Neural cell (in vitro differentiated cells): ENCODE results near the gene RAB3D. TPM values are rescaled to one million over a fixed set of nuclear protein-coding genes. Genes with fewer than 3 reads are reported as not detected.
"Not testable (repeated sequence)": the region's sequence is repeated elsewhere in the genome, so short reads cannot be mapped to it uniquely, and the experiment has no call there.

ENCODE experiments used
- H2AFZ ChIP-seq: fragments of 200-600, 300-800 bp; sonication (generic), shearing (Covaris generic); 2 replicates; pipeline ENCODE4 v1.6.0; 2014; ENCODE audit warnings: low read depth, mild to moderate bottlenecking, antibody characterized with exemption, low read length, moderate library complexity
- H3F3A ChIP-seq: fragments of 200-600 bp; shearing (Covaris generic); 2 replicates; pipeline ENCODE4 v1.6.1; 2016; ENCODE audit warnings: mild to moderate bottlenecking, moderate library complexity, mixed read lengths, antibody characterized with exemption, low read length; ENCODE audit not compliant: insufficient read depth, poor library complexity, severe bottlenecking
- H3K27ac ChIP-seq: fragments of 200-600, 300-800 bp; sonication (generic), shearing (Covaris generic); 2 replicates; pipeline ENCODE4 v1.5.1; 2014; ENCODE audit warnings: mild to moderate bottlenecking, low read length, moderate library complexity
- H3K27me3 ChIP-seq: fragments of 300-800, 200-600 bp; sonication (generic), shearing (Covaris generic); 2 replicates; pipeline ENCODE4 v1.6.0; 2014; ENCODE audit warnings: mild to moderate bottlenecking, low read depth, low read length, moderate library complexity; ENCODE audit not compliant: insufficient read depth
- H3K36me3 ChIP-seq: fragments of 300-800, 200-600 bp; sonication (generic), shearing (Covaris generic); 2 replicates; pipeline ENCODE4 v1.5.1; 2014; ENCODE audit warnings: mild to moderate bottlenecking, antibody characterized with exemption, low read length, moderate library complexity; ENCODE audit not compliant: insufficient read depth
- H3K4me2 ChIP-seq: fragments of 300-800, 200-600 bp; sonication (generic), shearing (Covaris generic); 2 replicates; pipeline ENCODE4 v1.6.0; 2014; ENCODE audit warnings: mild to moderate bottlenecking, low read length
- H3K4me3 ChIP-seq: fragments of 300-800, 200-600 bp; sonication (generic), shearing (Covaris generic); 2 replicates; pipeline ENCODE4 v1.5.1; 2014; ENCODE audit warnings: mild to moderate bottlenecking, low read length, moderate library complexity
- H3K79me2 ChIP-seq: fragments of 200-600 bp; shearing (Covaris generic); replicated peaks from 2 replicates; pipeline ENCODE4 v1.6.0; 2014; ENCODE audit warnings: mild to moderate bottlenecking, low read length, moderate library complexity; ENCODE audit not compliant: insufficient read depth
- H3K9ac ChIP-seq: fragments of 300-800, 200-600 bp; sonication (generic), shearing (Covaris generic); 2 replicates; pipeline ENCODE4 v1.6.1; 2016; ENCODE audit warnings: mild to moderate bottlenecking, low read length, mixed read lengths
- H3K9me2 ChIP-seq: fragments of 200-600 bp; shearing (Covaris generic); 2 replicates; pipeline ENCODE4 v1.6.1; 2016; ENCODE audit warnings: mild to moderate bottlenecking, low read length, mixed read lengths; ENCODE audit not compliant: insufficient read depth
- H3K9me3 ChIP-seq: fragments of 200-600, 300-800 bp; sonication (generic), shearing (Covaris generic); 2 replicates; pipeline ENCODE4 v1.6.1; 2016; ENCODE audit warnings: mild to moderate bottlenecking, mixed run types, low read length, moderate library complexity, mixed read lengths
- H4K20me1 ChIP-seq: fragments of 200-600 bp; shearing (Covaris generic); 2 replicates; pipeline ENCODE4 v1.6.1; 2016; ENCODE audit warnings: mild to moderate bottlenecking, mixed run types; ENCODE audit not compliant: insufficient read depth
- EP300 ChIP-seq: fragments of 450-650 bp; conservative IDR thresholded peaks from 2 replicates; pipeline ENCODE4 v1.6.1; 2014; ENCODE audit warnings: antibody characterized with exemption, mild to moderate bottlenecking, moderate library complexity; ENCODE audit not compliant: poor library complexity, severe bottlenecking
- EZH2 ChIP-seq: fragments of 200-600, 300-800 bp; shearing (Covaris generic), sonication (generic); IDR thresholded peaks from 2 replicates; pipeline ENCODE4 v1.6.1; 2014; ENCODE audit warnings: antibody characterized with exemption, low read length, borderline replicate concordance, mild to moderate bottlenecking; ENCODE audit not compliant: insufficient read depth, poor library complexity, severe bottlenecking
- MXI1 ChIP-seq: fragments of 450-650 bp; conservative IDR thresholded peaks from 2 replicates; pipeline ENCODE4 v1.6.1; 2014; ENCODE audit warnings: antibody characterized with exemption, mild to moderate bottlenecking; ENCODE audit not compliant: poor library complexity, severe bottlenecking
- POLR2AphosphoS5 ChIP-seq: IDR thresholded peaks from 2 replicates; pipeline ENCODE4 v1.6.1; 2012
- RAD21 ChIP-seq: fragments of 450-650 bp; conservative IDR thresholded peaks from 2 replicates; pipeline ENCODE4 v1.6.1; 2014; ENCODE audit warnings: antibody characterized with exemption, mild to moderate bottlenecking, moderate library complexity
- SMC3 ChIP-seq: fragments of 450-650 bp; conservative IDR thresholded peaks from 2 replicates; pipeline ENCODE4 v1.6.1; 2014; ENCODE audit warnings: antibody characterized with exemption, mild to moderate bottlenecking, moderate library complexity; ENCODE audit not compliant: poor library complexity
- TAF1 ChIP-seq: IDR thresholded peaks from 2 replicates; pipeline ENCODE4 v1.6.1; 2012; ENCODE audit warnings: low read depth
- polyA plus RNA-seq: library from polyadenylated mRNA; depleted of rRNA; stranded (reverse); fragments of >200 nt; gene quantifications from 2 replicates; pipeline ENCODE4 v1.2.3, GENCODE V29; 2014
- TF ChIP-seq, protein P1 (sequence below): IDR thresholded peaks from 2 replicates; pipeline ENCODE4 v1.6.1; 2012; ENCODE audit warnings: borderline replicate concordance
- TF ChIP-seq, protein P2 (sequence below): fragments of 450-650 bp; IDR thresholded peaks from 2 replicates; pipeline ENCODE4 v1.5.1; 2014; ENCODE audit warnings: antibody characterized with exemption, mild to moderate bottlenecking, moderate library complexity; ENCODE audit not compliant: poor library complexity, severe bottlenecking

The RAB3D gene
- polyA plus RNA-seq, 1 donor from 2014 or later = 19.3 TPM

DNA sequence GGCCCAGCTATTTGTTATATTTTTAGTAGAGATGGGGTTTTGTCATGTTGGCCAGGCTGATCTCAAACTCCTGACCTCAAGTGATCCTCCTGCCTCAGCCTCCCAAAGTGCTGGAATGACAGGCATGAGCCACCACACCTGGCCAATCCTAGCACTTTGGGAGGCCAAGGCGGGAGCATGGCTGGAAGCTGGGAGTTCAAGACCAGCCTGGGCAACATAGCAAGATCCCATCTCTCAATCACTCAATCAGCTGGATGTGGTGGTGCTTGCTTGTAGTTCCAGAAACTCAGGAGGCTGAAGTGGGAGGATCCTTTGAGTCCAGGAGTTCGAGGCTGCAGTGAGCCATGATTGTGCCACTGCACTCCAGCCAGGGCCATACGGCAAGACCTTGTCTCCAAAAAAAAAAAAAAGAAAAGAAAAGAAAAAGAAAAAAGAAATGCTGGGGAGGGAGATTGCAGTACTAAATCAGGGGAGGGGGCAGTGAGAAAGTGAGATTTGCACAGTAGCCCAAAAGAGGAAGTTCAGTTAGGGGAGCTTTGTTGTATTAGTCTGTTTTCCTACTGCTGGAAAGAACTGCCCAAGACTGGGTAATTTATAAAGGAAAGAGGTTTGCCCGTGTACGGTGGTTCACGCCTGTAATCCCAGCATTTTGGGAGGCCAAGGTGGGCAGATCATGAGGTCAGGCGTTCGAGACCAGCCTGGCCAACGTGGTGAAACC, 19.0 kb downstream of the RAB3D start:
- H3K4me2 ChIP-seq, H3K9ac ChIP-seq, H4K20me1 ChIP-seq: not testable (repeated sequence)

DNA sequence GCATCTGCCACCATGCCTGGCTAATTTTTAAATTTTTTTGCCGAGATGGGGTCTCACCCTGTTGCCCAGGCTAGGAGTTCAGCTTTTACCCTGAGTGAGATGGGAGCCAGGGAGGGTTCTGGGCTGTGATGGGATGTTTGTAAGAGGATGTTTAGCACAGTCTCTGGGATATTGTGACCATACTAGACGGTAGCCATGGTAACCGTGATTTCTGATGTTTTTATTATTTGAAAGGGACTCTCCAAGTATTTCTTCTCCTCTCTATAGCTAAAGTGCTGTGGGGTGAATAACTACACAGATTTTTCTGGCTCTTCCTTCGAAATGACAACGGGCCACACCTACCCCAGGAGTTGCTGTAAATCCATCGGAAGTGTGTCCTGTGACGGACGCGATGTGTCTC, 33.1 kb downstream of the RAB3D start:
- no peak overlapping the region for H3K27ac ChIP-seq
- TF ChIP-seq SMC3 = no peak
- TF ChIP-seq RAD21 = no peak
- TF ChIP-seq, protein P1, sequence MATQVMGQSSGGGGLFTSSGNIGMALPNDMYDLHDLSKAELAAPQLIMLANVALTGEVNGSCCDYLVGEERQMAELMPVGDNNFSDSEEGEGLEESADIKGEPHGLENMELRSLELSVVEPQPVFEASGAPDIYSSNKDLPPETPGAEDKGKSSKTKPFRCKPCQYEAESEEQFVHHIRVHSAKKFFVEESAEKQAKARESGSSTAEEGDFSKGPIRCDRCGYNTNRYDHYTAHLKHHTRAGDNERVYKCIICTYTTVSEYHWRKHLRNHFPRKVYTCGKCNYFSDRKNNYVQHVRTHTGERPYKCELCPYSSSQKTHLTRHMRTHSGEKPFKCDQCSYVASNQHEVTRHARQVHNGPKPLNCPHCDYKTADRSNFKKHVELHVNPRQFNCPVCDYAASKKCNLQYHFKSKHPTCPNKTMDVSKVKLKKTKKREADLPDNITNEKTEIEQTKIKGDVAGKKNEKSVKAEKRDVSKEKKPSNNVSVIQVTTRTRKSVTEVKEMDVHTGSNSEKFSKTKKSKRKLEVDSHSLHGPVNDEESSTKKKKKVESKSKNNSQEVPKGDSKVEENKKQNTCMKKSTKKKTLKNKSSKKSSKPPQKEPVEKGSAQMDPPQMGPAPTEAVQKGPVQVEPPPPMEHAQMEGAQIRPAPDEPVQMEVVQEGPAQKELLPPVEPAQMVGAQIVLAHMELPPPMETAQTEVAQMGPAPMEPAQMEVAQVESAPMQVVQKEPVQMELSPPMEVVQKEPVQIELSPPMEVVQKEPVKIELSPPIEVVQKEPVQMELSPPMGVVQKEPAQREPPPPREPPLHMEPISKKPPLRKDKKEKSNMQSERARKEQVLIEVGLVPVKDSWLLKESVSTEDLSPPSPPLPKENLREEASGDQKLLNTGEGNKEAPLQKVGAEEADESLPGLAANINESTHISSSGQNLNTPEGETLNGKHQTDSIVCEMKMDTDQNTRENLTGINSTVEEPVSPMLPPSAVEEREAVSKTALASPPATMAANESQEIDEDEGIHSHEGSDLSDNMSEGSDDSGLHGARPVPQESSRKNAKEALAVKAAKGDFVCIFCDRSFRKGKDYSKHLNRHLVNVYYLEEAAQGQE = no peak
- TF ChIP-seq POLR2AphosphoS5 = no peak
- no peak for TF ChIP-seq EZH2
- TF ChIP-seq, protein P2, sequence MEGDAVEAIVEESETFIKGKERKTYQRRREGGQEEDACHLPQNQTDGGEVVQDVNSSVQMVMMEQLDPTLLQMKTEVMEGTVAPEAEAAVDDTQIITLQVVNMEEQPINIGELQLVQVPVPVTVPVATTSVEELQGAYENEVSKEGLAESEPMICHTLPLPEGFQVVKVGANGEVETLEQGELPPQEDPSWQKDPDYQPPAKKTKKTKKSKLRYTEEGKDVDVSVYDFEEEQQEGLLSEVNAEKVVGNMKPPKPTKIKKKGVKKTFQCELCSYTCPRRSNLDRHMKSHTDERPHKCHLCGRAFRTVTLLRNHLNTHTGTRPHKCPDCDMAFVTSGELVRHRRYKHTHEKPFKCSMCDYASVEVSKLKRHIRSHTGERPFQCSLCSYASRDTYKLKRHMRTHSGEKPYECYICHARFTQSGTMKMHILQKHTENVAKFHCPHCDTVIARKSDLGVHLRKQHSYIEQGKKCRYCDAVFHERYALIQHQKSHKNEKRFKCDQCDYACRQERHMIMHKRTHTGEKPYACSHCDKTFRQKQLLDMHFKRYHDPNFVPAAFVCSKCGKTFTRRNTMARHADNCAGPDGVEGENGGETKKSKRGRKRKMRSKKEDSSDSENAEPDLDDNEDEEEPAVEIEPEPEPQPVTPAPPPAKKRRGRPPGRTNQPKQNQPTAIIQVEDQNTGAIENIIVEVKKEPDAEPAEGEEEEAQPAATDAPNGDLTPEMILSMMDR = no peak
- TF ChIP-seq MXI1 = no peak
- no peak for TF ChIP-seq EP300
- no peak for TF ChIP-seq TAF1
- H3K27me3 ChIP-seq = no peaks in the 10 kb centered on the region

More for the DNA sequence above, 19.0 kb downstream of the RAB3D start:
- H2AFZ ChIP-seq, H3K79me2 ChIP-seq, H3K27me3 ChIP-seq, H3K9me2 ChIP-seq, H3K4me3 ChIP-seq, H3K27ac ChIP-seq, H3K36me3 ChIP-seq, H3F3A ChIP-seq, H3K9me3 ChIP-seq: not testable (repeated sequence)

More for the DNA sequence above, 33.1 kb downstream of the RAB3D start:
- H3K36me3 ChIP-seq = no peaks in the 10 kb centered on the region
- no peaks in the 10 kb centered on the region for H3K79me2 ChIP-seq
- H3K9me2 ChIP-seq = no peaks in the 10 kb centered on the region
- H2AFZ ChIP-seq = no peak overlapping the region
- no peak overlapping the region for H3K4me3 ChIP-seq
- H3F3A ChIP-seq = no peaks in the 10 kb centered on the region
- H4K20me1 ChIP-seq = no peaks in the 10 kb centered on the region
- H3K9ac ChIP-seq = no peak overlapping the region
- H3K4me2 ChIP-seq = no peak overlapping the region
- no peaks in the 10 kb centered on the region for H3K9me3 ChIP-seq
